Peyer's patch (tissue), 4 donors: ENCODE results near the gene ATAD3C.
"Not testable (repeated sequence)": the region's sequence is repeated elsewhere in the genome, so short reads cannot be mapped to it uniquely, and the experiment has no call there.

Experiments
- CTCF ChIP-seq, 6 experiments: fragments of 450-650 bp in 4 of 6; fragments of 200-600 bp in 2 of 6; sonication (generic) in 1 of 6; IDR thresholded peaks; one replicate each; pipeline ENCODE4 v1.5.1; 2017 to 2019; ENCODE audit warnings: antibody characterized with exemption in 6 of 6, mild to moderate bottlenecking in 3 of 6, moderate library complexity in 1 of 6
- POLR2A ChIP-seq, 2 donors: fragments of 450-650 bp; IDR thresholded peaks; one replicate each; pipeline ENCODE4 v1.5.1; 2017; ENCODE audit warnings: antibody characterized with exemption in 2 of 2, mild to moderate bottlenecking in 2 of 2, moderate library complexity in 2 of 2

GRCh38 chr1:1494311-1494710 lies 44.8 kb downstream of the ATAD3C start:
- not testable (repeated sequence) for TF ChIP-seq POLR2A, CTCF (IDR thresholded peaks at IDR 0.05)
